Liver (tissue), 3 donors: ENCODE data around the gene ZNF138.
A peak's percentile ranks its signal among the peaks of the same experiment; 100 is the strongest.

Source experiments
- ATF3 ChIP-seq: IDR thresholded peaks from 2 replicates; pipeline ENCODE4 v1.6.1; 2016; ENCODE audit warnings: antibody characterized with exemption
- CTCF ChIP-seq: fragments of 150-350 bp; IDR thresholded peaks from 2 replicates; pipeline ENCODE4 v1.5.1; 2017; ENCODE audit warnings: improper control_type of control experiment, low read depth, low read length; ENCODE audit not compliant: missing input control
- EGR1 ChIP-seq, 2 donors: IDR thresholded peaks; 2 replicates each; pipeline ENCODE4 v1.6.1; 2016 to 2018; ENCODE audit warnings: antibody characterized with exemption in 2 of 2, low read depth in 2 of 2
- FOXA1 ChIP-seq: IDR thresholded peaks from 2 replicates; pipeline ENCODE4 v1.6.1; 2016; ENCODE audit warnings: antibody characterized with exemption
- GABPA ChIP-seq, 2 donors: IDR thresholded peaks in 1 of 2; conservative IDR thresholded peaks in 1 of 2; 2 replicates each; pipeline ENCODE4 v1.6.1; 2016; ENCODE audit warnings: antibody characterized with exemption in 2 of 2, mild to moderate bottlenecking in 1 of 2, moderate library complexity in 1 of 2
- HNF4G ChIP-seq: IDR thresholded peaks from 2 replicates; pipeline ENCODE4 v1.6.1; 2016; ENCODE audit warnings: antibody characterized with exemption
- MAX ChIP-seq: IDR thresholded peaks from 2 replicates; pipeline ENCODE4 v1.6.1; 2016; ENCODE audit warnings: antibody characterized with exemption
- RXRA ChIP-seq, 2 donors: IDR thresholded peaks; 2 replicates each; pipeline ENCODE4 v1.6.1; 2017 to 2018; ENCODE audit warnings: antibody characterized with exemption in 2 of 2, mild to moderate bottlenecking in 1 of 2
- TAF1 ChIP-seq: conservative IDR thresholded peaks from 2 replicates; pipeline ENCODE4 v1.6.1; 2016; ENCODE audit warnings: antibody characterized with exemption, mild to moderate bottlenecking
- YY1 ChIP-seq: IDR thresholded peaks from 2 replicates; pipeline ENCODE4 v1.6.1; 2016; ENCODE audit warnings: antibody characterized with exemption, mild to moderate bottlenecking
- ZBTB33 ChIP-seq: IDR thresholded peaks from 2 replicates; pipeline ENCODE4 v1.6.1; 2016; ENCODE audit warnings: antibody characterized with exemption
- TF ChIP-seq, protein P1 (sequence below): IDR thresholded peaks from 2 replicates; pipeline ENCODE4 v1.6.1; 2016; ENCODE audit warnings: antibody characterized with exemption, mild to moderate bottlenecking
- donor health status: healthy.
- donor health status: healthy.

DNA sequence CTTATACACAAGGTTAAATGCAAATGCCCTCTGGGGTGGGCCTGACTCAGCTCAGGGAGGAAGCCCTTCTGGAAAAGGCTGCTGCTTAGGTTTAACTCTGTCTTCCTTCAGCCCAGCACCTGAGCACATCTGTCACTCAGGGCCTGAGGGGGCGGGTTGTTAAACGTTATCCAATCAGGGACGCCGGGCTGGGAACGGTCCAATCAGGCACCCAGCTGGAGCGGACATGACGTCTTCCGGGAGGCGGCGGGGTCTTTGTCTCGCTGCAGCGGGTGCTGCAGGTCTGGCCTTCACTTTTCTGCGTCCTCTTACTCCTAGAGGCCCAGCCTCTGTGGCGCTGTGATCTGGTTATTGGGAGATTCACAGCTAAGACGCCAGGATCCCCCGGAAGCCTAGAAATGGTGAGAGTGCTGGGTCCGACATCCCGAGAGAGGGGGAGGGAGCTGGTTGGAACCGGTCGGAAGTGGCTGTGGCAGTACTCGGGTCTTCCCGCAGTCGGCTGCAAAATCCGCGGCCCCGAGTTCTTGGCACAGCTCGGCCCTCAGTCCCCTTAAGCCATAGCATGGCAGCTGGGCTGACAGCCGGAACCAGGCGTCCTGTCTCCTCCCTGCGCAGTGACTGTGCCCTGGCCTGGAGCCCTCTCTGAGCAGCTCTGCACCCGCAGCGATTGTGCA, at the start of gene ZNF138:
- TF ChIP-seq YY1 (peak; percentile 75), TAF1 (no peak), ATF3 (no peak), CTCF (no peak), FOXA1 (no peak), MAX (peak; percentile 8), GABPA (IDR thresholded peaks at IDR 0.05 in 1 of 2, conservative IDR thresholded peaks at IDR 0.05 in 1 of 2) (peak; percentile 61 to 89), EGR1 (IDR thresholded peaks at IDR 0.05; ENCODE audit: low read depth in 2 of 2) (no peak), HNF4G (no peak), ZBTB33 (no peak), RXRA (IDR thresholded peaks at IDR 0.05) (no peak)
- TF ChIP-seq, protein P1, sequence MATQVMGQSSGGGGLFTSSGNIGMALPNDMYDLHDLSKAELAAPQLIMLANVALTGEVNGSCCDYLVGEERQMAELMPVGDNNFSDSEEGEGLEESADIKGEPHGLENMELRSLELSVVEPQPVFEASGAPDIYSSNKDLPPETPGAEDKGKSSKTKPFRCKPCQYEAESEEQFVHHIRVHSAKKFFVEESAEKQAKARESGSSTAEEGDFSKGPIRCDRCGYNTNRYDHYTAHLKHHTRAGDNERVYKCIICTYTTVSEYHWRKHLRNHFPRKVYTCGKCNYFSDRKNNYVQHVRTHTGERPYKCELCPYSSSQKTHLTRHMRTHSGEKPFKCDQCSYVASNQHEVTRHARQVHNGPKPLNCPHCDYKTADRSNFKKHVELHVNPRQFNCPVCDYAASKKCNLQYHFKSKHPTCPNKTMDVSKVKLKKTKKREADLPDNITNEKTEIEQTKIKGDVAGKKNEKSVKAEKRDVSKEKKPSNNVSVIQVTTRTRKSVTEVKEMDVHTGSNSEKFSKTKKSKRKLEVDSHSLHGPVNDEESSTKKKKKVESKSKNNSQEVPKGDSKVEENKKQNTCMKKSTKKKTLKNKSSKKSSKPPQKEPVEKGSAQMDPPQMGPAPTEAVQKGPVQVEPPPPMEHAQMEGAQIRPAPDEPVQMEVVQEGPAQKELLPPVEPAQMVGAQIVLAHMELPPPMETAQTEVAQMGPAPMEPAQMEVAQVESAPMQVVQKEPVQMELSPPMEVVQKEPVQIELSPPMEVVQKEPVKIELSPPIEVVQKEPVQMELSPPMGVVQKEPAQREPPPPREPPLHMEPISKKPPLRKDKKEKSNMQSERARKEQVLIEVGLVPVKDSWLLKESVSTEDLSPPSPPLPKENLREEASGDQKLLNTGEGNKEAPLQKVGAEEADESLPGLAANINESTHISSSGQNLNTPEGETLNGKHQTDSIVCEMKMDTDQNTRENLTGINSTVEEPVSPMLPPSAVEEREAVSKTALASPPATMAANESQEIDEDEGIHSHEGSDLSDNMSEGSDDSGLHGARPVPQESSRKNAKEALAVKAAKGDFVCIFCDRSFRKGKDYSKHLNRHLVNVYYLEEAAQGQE, result peak; percentile 63
